ENCODE measurements around the gene ENDOD1.
"Not testable (repeated sequence)": the region's sequence is repeated elsewhere in the genome, so short reads cannot be mapped to it uniquely, and the experiment has no call there.

DNA sequence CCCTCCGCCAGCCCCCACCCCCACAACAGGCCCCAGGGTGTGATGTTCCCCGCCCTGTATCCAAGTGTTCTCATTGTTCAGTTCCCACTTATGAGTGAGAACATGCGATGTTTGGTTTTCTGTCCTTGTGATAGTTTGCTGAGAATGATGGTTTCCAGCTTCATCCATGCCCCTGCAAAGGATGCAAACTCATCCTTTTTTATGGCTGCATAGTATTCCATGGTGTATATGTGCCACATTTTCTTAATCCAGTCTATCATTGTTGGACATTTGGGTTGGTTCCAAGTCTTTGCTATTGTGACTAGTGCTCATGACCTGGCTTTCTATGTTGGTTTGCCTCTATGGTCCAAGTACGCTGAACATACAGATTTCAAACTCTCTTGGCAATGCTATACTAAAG, 47.1 kb downstream of the ENDOD1 start:
- TF ChIP-seq, protein P1, sequence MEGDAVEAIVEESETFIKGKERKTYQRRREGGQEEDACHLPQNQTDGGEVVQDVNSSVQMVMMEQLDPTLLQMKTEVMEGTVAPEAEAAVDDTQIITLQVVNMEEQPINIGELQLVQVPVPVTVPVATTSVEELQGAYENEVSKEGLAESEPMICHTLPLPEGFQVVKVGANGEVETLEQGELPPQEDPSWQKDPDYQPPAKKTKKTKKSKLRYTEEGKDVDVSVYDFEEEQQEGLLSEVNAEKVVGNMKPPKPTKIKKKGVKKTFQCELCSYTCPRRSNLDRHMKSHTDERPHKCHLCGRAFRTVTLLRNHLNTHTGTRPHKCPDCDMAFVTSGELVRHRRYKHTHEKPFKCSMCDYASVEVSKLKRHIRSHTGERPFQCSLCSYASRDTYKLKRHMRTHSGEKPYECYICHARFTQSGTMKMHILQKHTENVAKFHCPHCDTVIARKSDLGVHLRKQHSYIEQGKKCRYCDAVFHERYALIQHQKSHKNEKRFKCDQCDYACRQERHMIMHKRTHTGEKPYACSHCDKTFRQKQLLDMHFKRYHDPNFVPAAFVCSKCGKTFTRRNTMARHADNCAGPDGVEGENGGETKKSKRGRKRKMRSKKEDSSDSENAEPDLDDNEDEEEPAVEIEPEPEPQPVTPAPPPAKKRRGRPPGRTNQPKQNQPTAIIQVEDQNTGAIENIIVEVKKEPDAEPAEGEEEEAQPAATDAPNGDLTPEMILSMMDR (IDR thresholded peaks at IDR 0.05), result not testable (repeated sequence)
- not testable (repeated sequence) for TF ChIP-seq POLR2AphosphoS5 (IDR thresholded peaks at IDR 0.05; ENCODE audit: low read depth, low read length); SIN3A (IDR thresholded peaks at IDR 0.05; ENCODE audit: borderline replicate concordance, insufficient read depth, low read depth, low read length); TCF7L2 (IDR thresholded peaks at IDR 0.05; ENCODE audit: low read depth, low read length)
